H9 (cell line): Measurements from ENCODE around the gene PDCL3. TPM values are rescaled to one million over a fixed set of nuclear protein-coding genes. Genes with fewer than 3 reads are reported as not detected.

Source experiments
- DNase-seq: peaks from one replicate; pipeline ENCODE4 v3.0.0-alpha.2; 2017
- H2AFZ ChIP-seq: one replicate; pipeline ENCODE4 v1.6.1; 2013; ENCODE audit warnings: mild to moderate bottlenecking, low read length, control low read depth, moderate library complexity
- H2AK5ac ChIP-seq: 2 replicates; pipeline ENCODE4 v1.6.1; 2013; ENCODE audit warnings: low read length, control low read depth, mixed read lengths; ENCODE audit not compliant: insufficient read length
- H2BK120ac ChIP-seq: one replicate; pipeline ENCODE4 v1.6.1; 2013; ENCODE audit warnings: low read depth, mild to moderate bottlenecking, low read length, control low read depth, inconsistent platforms; ENCODE audit not compliant: poor library complexity, severe bottlenecking
- H2BK12ac ChIP-seq: 2 replicates; pipeline ENCODE4 v1.6.1; 2013; ENCODE audit warnings: low read length, control low read depth, mixed read lengths, low read depth; ENCODE audit not compliant: insufficient read length
- H2BK15ac ChIP-seq: 2 replicates; pipeline ENCODE4 v1.6.1; 2013; ENCODE audit warnings: low read depth, low read length, control low read depth
- H2BK20ac ChIP-seq: one replicate; pipeline ENCODE4 v1.6.1; 2013; ENCODE audit warnings: low read depth, mild to moderate bottlenecking, low read length, control low read depth, inconsistent platforms; ENCODE audit not compliant: poor library complexity, severe bottlenecking
- H2BK5ac ChIP-seq: 2 replicates; pipeline ENCODE4 v1.6.1; 2013; ENCODE audit warnings: low read length, control low read depth, mixed read lengths; ENCODE audit not compliant: insufficient read length
- H3K14ac ChIP-seq: 2 replicates; pipeline ENCODE4 v1.6.1; 2013; ENCODE audit warnings: low read length, control low read depth; ENCODE audit not compliant: insufficient read depth
- H3K18ac ChIP-seq: 2 replicates; pipeline ENCODE4 v1.6.1; 2013; ENCODE audit warnings: low read depth, mild to moderate bottlenecking, mixed read lengths, low read length, control low read depth; ENCODE audit not compliant: insufficient read length
- H3K23ac ChIP-seq: 2 replicates; pipeline ENCODE4 v1.6.1; 2013; ENCODE audit warnings: low read length, control low read depth, mixed read lengths, low read depth; ENCODE audit not compliant: insufficient read length
- H3K23me2 ChIP-seq: 2 replicates; pipeline ENCODE4 v1.6.1; 2013; ENCODE audit warnings: low read depth, mild to moderate bottlenecking, mixed read lengths, low read length, control low read depth; ENCODE audit not compliant: insufficient read length, poor library complexity, severe bottlenecking
- H3K27ac ChIP-seq: 2 replicates; pipeline ENCODE4 v1.5.1; 2013; ENCODE audit warnings: low read length, control low read depth, mixed read lengths, low read depth; ENCODE audit not compliant: insufficient read length
- H3K27me3 ChIP-seq: 2 replicates; pipeline ENCODE4 v1.6.1; 2013; ENCODE audit warnings: low read length, control low read depth, inconsistent platforms; ENCODE audit not compliant: insufficient read depth
- H3K4ac ChIP-seq: 2 replicates; pipeline ENCODE4 v1.6.1; 2013; ENCODE audit warnings: low read depth, mild to moderate bottlenecking, control low read depth, inconsistent platforms, low read length, moderate library complexity
- H3K4me1 ChIP-seq: 2 replicates; pipeline ENCODE4 v1.6.1; 2013; ENCODE audit warnings: low read length, control low read depth, inconsistent platforms; ENCODE audit not compliant: insufficient read depth
- H3K4me2 ChIP-seq: 2 replicates; pipeline ENCODE4 v1.6.1; 2013; ENCODE audit warnings: low read length, control low read depth, mixed read lengths; ENCODE audit not compliant: insufficient read length, insufficient read depth
- H3K56ac ChIP-seq: 2 replicates; pipeline ENCODE4 v1.6.1; 2013; ENCODE audit warnings: low read depth, mild to moderate bottlenecking, mixed read lengths, low read length, control low read depth; ENCODE audit not compliant: insufficient read length
- H3K79me1 ChIP-seq: 2 replicates; pipeline ENCODE4 v1.6.1; 2013; ENCODE audit warnings: low read depth, mild to moderate bottlenecking, moderate library complexity, low read length, control low read depth, inconsistent platforms; ENCODE audit not compliant: insufficient read depth, poor library complexity, severe bottlenecking
- H3K79me2 ChIP-seq: 2 replicates; pipeline ENCODE4 v1.6.1; 2013; ENCODE audit warnings: low read length, control low read depth, inconsistent platforms; ENCODE audit not compliant: insufficient read depth
- H3K9ac ChIP-seq: 2 replicates; pipeline ENCODE4 v1.6.1; 2013; ENCODE audit warnings: low read length, control low read depth, mixed read lengths; ENCODE audit not compliant: insufficient read length; ENCODE audit errors: extremely low read depth
- H3K9me3 ChIP-seq: one replicate; pipeline ENCODE4 v1.6.1; 2013; ENCODE audit warnings: low read depth, low read length, inconsistent platforms; ENCODE audit not compliant: control insufficient read depth
- H3T11ph ChIP-seq: one replicate; pipeline ENCODE4 v1.6.1; 2013; ENCODE audit warnings: mild to moderate bottlenecking, low read length, control low read depth, inconsistent platforms
- H4K20me1 ChIP-seq: one replicate; pipeline ENCODE4 v1.6.1; 2013; ENCODE audit not compliant: control insufficient read depth, insufficient read length, insufficient read depth
- H4K5ac ChIP-seq: 2 replicates; pipeline ENCODE4 v1.6.1; 2013; ENCODE audit warnings: low read depth, mild to moderate bottlenecking, mixed read lengths, low read length, control low read depth; ENCODE audit not compliant: insufficient read length
- H4K8ac ChIP-seq: replicated peaks from 2 replicates; pipeline ENCODE4 v1.6.1; 2013; ENCODE audit warnings: low read length, control low read depth, mixed read lengths, low read depth; ENCODE audit not compliant: insufficient read length
- H4K91ac ChIP-seq: 2 replicates; pipeline ENCODE4 v1.6.1; 2013; ENCODE audit warnings: low read depth, mild to moderate bottlenecking, moderate library complexity, mixed read lengths, low read length, control low read depth; ENCODE audit not compliant: insufficient read length
- H3K27ac Mint-ChIP-seq, 3 experiments: 2 replicates in 2 of 3; 3 replicates in 1 of 3; pipeline ENCODE4 v1.8.0; 2020 to 2021; ENCODE audit warnings: mixed read lengths in 3 of 3, mild to moderate bottlenecking in 1 of 3, moderate library complexity in 1 of 3
- H3K27me3 Mint-ChIP-seq: 2 replicates; pipeline ENCODE4 v1.8.0; 2021; ENCODE audit warnings: low read depth, mild to moderate bottlenecking, moderate library complexity, mixed read lengths
- H3K36me3 Mint-ChIP-seq, 3 experiments: 2 replicates in 2 of 3; 3 replicates in 1 of 3; pipeline ENCODE4 v1.8.0; 2020 to 2021; ENCODE audit warnings: low read depth in 3 of 3, mixed read lengths in 3 of 3; ENCODE audit not compliant: insufficient read depth in 1 of 3
- H3K4me1 Mint-ChIP-seq, 2 experiments: 2 replicates each; pipeline ENCODE4 v1.8.0; 2020; ENCODE audit warnings: mixed read lengths in 2 of 2
- H3K4me3 Mint-ChIP-seq, 2 experiments: 2 replicates in 1 of 2; 3 replicates in 1 of 2; pipeline ENCODE4 v1.8.0; 2020 to 2021; ENCODE audit warnings: mild to moderate bottlenecking in 2 of 2, mixed read lengths in 2 of 2, moderate library complexity in 1 of 2
- H3K9me3 Mint-ChIP-seq, 2 experiments: 2 replicates in 1 of 2; 3 replicates in 1 of 2; pipeline ENCODE4 v1.8.0; 2020; ENCODE audit warnings: mild to moderate bottlenecking in 2 of 2, mixed read lengths in 2 of 2, moderate library complexity in 1 of 2
- CTCF ChIP-seq: fragments of 200-600 bp; sonication (generic); conservative IDR thresholded peaks from 3 replicates; pipeline ENCODE4 v1.8.0; 2021; ENCODE audit warnings: antibody characterized with exemption, mild to moderate bottlenecking
- WGBS: extraction: QIAGEN DNeasy Blood & Tissue Kit; methylation state at CpG from one replicate; pipeline ENCODE4 v1.1.7; 2013; ENCODE audit warnings: missing lambda C conversion rate, low lambda C conversion rate, mixed read lengths; ENCODE audit not compliant: insufficient read length; ENCODE audit errors: extremely low coverage; 5-methylcytosine and 5-hydroxymethylcytosine counted together
- total RNA-seq: library from RNA; stranded (reverse); gene quantifications from 2 replicates; pipeline ENCODE4 v1.2.1, GENCODE V29; 2021

PDCL3 gene
- total RNA-seq, 1 experiment from 2014 or later: 39.4 TPM

- Histone ChIP-seq H3K18ac (no peak overlapping the region), H3K27ac (no peak overlapping the region), H3K4ac (no peak overlapping the region), H2AFZ (no peak overlapping the region), H3K27me3 (no peaks in the 10 kb centered on the region), H3K23ac (no peak overlapping the region), H3K79me2 (no peaks in the 10 kb centered on the region), H4K8ac (no peak overlapping the region), H2BK120ac (no peak overlapping the region), H2AK5ac (no peak overlapping the region), H2BK20ac (no peak overlapping the region), H3K9ac (no peak overlapping the region), H3K4me1 (peaks cover 3% of the 10 kb centered on the region; the same call in 1 of the 2 replicates), H3K9me3 (no peaks in the 10 kb centered on the region), H3K4me2 (no peak overlapping the region), H3K79me1 (no peaks in the 10 kb centered on the region), H2BK5ac (no peak overlapping the region), H3K14ac (no peak overlapping the region), H3K23me2 (no peaks in the 10 kb centered on the region), H4K91ac (no peak overlapping the region), H3T11ph (no peak overlapping the region), H3K56ac (no peak overlapping the region), H4K20me1 (no peaks in the 10 kb centered on the region), H2BK12ac (no peak overlapping the region), H2BK15ac (no peak overlapping the region), H4K5ac (no peak overlapping the region)
- Mint-ChIP-seq H3K4me1 (peaks cover 28 to 33% of the 10 kb centered on the region in 2 experiments), H3K36me3 (no peaks in the 10 kb centered on the region), H3K27ac (no peak overlapping the region), H3K27me3 (no peaks in the 10 kb centered on the region; the same call in 1 of the 2 replicates), H3K4me3 (no peak overlapping the region; a peak in 1 of 5 replicates), H3K9me3 (peaks cover 0 to 3% of the 10 kb centered on the region in 2 experiments; a peak in 1 of 5 replicates)
- no peak for TF ChIP-seq CTCF
- no CpG with 5 or more reads among the region's 7 CpGs for WGBS
- DNase-seq: no peak
These were observed 40.6 kb downstream of the PDCL3 start for GRCh38 chr2:100603414-100603813.
